WI38 (cell line): ENCODE results near the gene ZBTB16.

Experiments
- H3K4me3 ChIP-seq: 2 replicates; pipeline ENCODE4 v1.5.1; 2011; ENCODE audit warnings: low read depth, mild to moderate bottlenecking, control low read depth, low read length
- CTCF ChIP-seq: IDR thresholded peaks from 2 replicates; pipeline ENCODE4 v1.5.1; 2012; ENCODE audit warnings: low read depth, mild to moderate bottlenecking, control low read depth, low read length

ZBTB16 gene

GRCh38 chr11:114097832-114098231 lies 38.3 kb downstream of the ZBTB16 start:
- no peak for TF ChIP-seq CTCF
- no peak overlapping the region for H3K4me3 ChIP-seq

- TF ChIP-seq CTCF = no peak
- H3K4me3 ChIP-seq = no peak overlapping the region
Observed at GRCh38 chr11:114098927-114099326, 39.4 kb downstream of the ZBTB16 start.

- no peak for TF ChIP-seq CTCF
- H3K4me3 ChIP-seq = no peak overlapping the region
Observed at GRCh38 chr11:114099392-114100178, 40.1 kb downstream of the ZBTB16 start.

GRCh38 chr11:114102993-114103896 lies 43.7 kb downstream of the ZBTB16 start:
- no peak overlapping the region for H3K4me3 ChIP-seq
- no peak for TF ChIP-seq CTCF

- TF ChIP-seq CTCF = no peak
- H3K4me3 ChIP-seq = no peak overlapping the region
Observed at GRCh38 chr11:114105611-114106010, 46.1 kb downstream of the ZBTB16 start.

- TF ChIP-seq CTCF = no peak
- H3K4me3 ChIP-seq = no peak overlapping the region
Observed at GRCh38 chr11:114106047-114106446, 46.5 kb downstream of the ZBTB16 start.

GRCh38 chr11:114106986-114107385 lies 47.5 kb downstream of the ZBTB16 start:
- no peak for TF ChIP-seq CTCF
- no peak overlapping the region for H3K4me3 ChIP-seq
